Mesothelial cell of epicardium (in vitro differentiated cells): Measurements from ENCODE around the gene POU2F1. TPM values are rescaled to one million over a fixed set of nuclear protein-coding genes. Genes with fewer than 3 reads are reported as not detected.

Source experiments
- DNase-seq, 2 experiments: peaks; one replicate each; pipeline ENCODE4 v3.0.0; 2021; ENCODE audit warnings: low spot score in 2 of 2; ENCODE audit not compliant: unreplicated experiment in 2 of 2
- H3K27ac Mint-ChIP-seq: 2 replicates; pipeline ENCODE4 v1.8.0; 2021; ENCODE audit warnings: mixed read lengths
- H3K27me3 Mint-ChIP-seq: 2 replicates; pipeline ENCODE4 v1.8.0; 2021; ENCODE audit warnings: low read depth, mixed read lengths
- H3K36me3 Mint-ChIP-seq: 2 replicates; pipeline ENCODE4 v1.8.0; 2021; ENCODE audit warnings: mixed read lengths
- H3K4me1 Mint-ChIP-seq: 2 replicates; pipeline ENCODE4 v1.8.0; 2021; ENCODE audit warnings: mixed read lengths
- H3K4me3 Mint-ChIP-seq: 2 replicates; pipeline ENCODE4 v1.8.0; 2021; ENCODE audit warnings: mild to moderate bottlenecking, moderate library complexity, mixed read lengths
- H3K9me3 Mint-ChIP-seq: 2 replicates; pipeline ENCODE4 v1.8.0; 2021; ENCODE audit warnings: mixed read lengths
- CTCF ChIP-seq: fragments of 200-600 bp; sonication (generic); IDR thresholded peaks from one replicate; pipeline ENCODE4 v1.5.0; 2021; ENCODE audit warnings: antibody characterized with exemption; ENCODE audit not compliant: unreplicated experiment
- total RNA-seq: library from RNA; stranded (reverse); gene quantifications from 3 replicates; pipeline ENCODE4 v1.2.1, GENCODE V29; 2021

The POU2F1 gene
- total RNA-seq, 1 donor from 2014 or later = 32.8 TPM

GRCh38 chr1:167229719-167230385 is 9.2 kb downstream of the POU2F1 start:
- no peak for TF ChIP-seq CTCF
- Mint-ChIP-seq H3K27ac (no peak overlapping the region), H3K4me1 (peaks cover 22% of the 10 kb centered on the region), H3K9me3 (no peaks in the 10 kb centered on the region), H3K36me3 (no peaks in the 10 kb centered on the region), H3K27me3 (no peaks in the 10 kb centered on the region), H3K4me3 (no peak overlapping the region)
- DNase-seq = no peak

- no peak overlapping the region for H3K27ac Mint-ChIP-seq
- H3K27me3 Mint-ChIP-seq = no peaks in the 10 kb centered on the region
- no peaks in the 10 kb centered on the region for H3K36me3 Mint-ChIP-seq
- no peak for TF ChIP-seq CTCF
- H3K9me3 Mint-ChIP-seq = no peaks in the 10 kb centered on the region
- H3K4me3 Mint-ChIP-seq = no peak overlapping the region
- H3K4me1 Mint-ChIP-seq = peaks cover 17% of the 10 kb centered on the region
- DNase-seq = no peak
Measured at GRCh38 chr1:167230437-167230836, 9.8 kb downstream of the POU2F1 start.

GRCh38 chr1:167231873-167232450 is 11.3 kb downstream of the POU2F1 start:
- Mint-ChIP-seq H3K4me3 (no peak overlapping the region), H3K4me1 (peaks cover 17% of the 10 kb centered on the region), H3K27ac (no peak overlapping the region), H3K36me3 (no peaks in the 10 kb centered on the region), H3K27me3 (no peaks in the 10 kb centered on the region), H3K9me3 (no peaks in the 10 kb centered on the region)
- TF ChIP-seq CTCF = no peak
- no peak for DNase-seq

- Mint-ChIP-seq H3K4me3 (no peak overlapping the region), H3K36me3 (no peaks in the 10 kb centered on the region), H3K27me3 (no peaks in the 10 kb centered on the region), H3K9me3 (no peaks in the 10 kb centered on the region), H3K4me1 (peaks cover 15% of the 10 kb centered on the region), H3K27ac (no peak overlapping the region)
- TF ChIP-seq CTCF = no peak
- no peak for DNase-seq
Measured at GRCh38 chr1:167232801-167233200, 12.1 kb downstream of the POU2F1 start.

GRCh38 chr1:167233373-167233772 is 12.7 kb downstream of the POU2F1 start:
- Mint-ChIP-seq H3K4me3 (no peak overlapping the region), H3K9me3 (no peaks in the 10 kb centered on the region), H3K4me1 (peaks cover 12% of the 10 kb centered on the region), H3K27me3 (no peaks in the 10 kb centered on the region), H3K27ac (no peak overlapping the region), H3K36me3 (no peaks in the 10 kb centered on the region)
- DNase-seq = no peak
- no peak for TF ChIP-seq CTCF

GRCh38 chr1:167237000-167237399 is 16.3 kb downstream of the POU2F1 start:
- no peaks in the 10 kb centered on the region for H3K9me3 Mint-ChIP-seq
- TF ChIP-seq CTCF = no peak
- H3K36me3 Mint-ChIP-seq = no peaks in the 10 kb centered on the region
- no peak overlapping the region for H3K27ac Mint-ChIP-seq
- H3K4me3 Mint-ChIP-seq = no peak overlapping the region
- DNase-seq = no peak
- H3K4me1 Mint-ChIP-seq = peaks cover 6% of the 10 kb centered on the region
- H3K27me3 Mint-ChIP-seq = no peaks in the 10 kb centered on the region
